GF-D8 (cell line): ENCODE measurements around the gene MLLT1.

Experiments
- DNase-seq: peaks from one replicate; lab custom pipeline; 2025; lab: John Stamatoyannopoulos, UW

MLLT1 gene

DNA sequence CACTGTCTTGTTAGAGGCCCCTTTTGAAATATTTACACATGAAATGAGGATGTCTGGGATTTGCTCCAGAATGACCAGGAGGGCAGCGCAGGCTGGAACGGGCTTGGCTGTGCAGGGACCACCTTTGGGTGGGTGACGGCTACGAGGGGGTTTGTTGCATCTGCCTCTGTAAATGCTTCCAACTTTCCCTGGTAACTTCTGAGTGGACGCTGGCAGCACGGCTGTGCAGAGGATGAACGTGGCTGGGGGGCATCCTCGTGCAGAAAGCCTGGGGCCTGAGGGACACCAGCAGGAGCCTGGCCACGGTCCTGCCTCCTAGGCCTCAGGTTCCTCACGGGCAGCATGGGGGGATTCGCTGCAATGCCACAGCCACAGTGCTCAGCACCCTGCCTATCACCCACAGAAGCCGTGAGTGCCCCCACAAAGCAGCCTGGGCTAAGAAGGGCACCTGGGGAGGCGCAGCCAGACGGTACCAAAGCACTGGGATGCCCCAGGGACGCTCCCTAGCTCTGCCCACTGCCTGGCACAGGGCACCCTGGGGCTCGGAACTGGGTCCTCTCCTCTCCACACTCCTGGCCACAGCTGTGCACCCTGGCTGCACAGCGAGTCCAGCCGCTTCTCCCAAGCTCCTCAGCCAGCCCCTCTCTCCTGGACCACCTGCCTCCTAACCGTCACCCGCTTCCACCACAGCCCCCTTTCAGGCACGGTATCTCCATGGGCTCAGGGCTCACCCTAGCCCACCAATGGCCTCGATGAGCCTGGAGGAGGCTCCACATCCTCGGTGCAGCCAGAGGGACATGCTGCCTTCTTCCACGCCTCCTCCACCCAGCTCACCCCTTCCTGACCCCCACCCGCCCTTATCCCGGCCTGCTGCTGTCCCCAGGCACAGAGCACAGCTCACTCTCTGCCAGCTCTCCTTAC lies 44.5 kb downstream of the MLLT1 start:
- no peak for DNase-seq

DNA sequence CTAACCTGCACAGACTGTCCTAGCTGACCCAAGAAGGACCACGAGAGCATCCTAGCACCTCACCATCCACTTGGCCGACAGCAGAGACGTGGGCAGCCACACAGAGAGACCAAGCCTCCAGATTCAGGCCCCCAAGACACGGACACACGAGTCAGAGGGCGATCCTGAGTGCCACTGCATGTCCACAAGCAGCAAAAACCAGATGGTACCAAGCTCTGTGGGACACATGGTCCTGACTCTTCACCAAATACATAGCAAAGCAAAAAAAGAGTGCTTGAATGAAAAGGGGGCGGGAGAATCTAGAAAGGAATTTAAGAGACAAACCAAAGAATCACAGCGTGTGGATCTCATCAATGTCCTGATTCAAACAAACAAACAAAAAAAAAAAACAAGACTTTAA lies 45.2 kb downstream of the MLLT1 start:
- DNase-seq: no peak

GRCh38 chr19:6233827-6234511 lies 45.8 kb downstream of the MLLT1 start:
- peak; percentile 80 for DNase-seq

GRCh38 chr19:6233056-6233826 lies 46.5 kb downstream of the MLLT1 start:
- DNase-seq: peak; percentile 58

GRCh38 chr19:6232601-6233055 lies 47.1 kb downstream of the MLLT1 start:
- no peak for DNase-seq

DNA sequence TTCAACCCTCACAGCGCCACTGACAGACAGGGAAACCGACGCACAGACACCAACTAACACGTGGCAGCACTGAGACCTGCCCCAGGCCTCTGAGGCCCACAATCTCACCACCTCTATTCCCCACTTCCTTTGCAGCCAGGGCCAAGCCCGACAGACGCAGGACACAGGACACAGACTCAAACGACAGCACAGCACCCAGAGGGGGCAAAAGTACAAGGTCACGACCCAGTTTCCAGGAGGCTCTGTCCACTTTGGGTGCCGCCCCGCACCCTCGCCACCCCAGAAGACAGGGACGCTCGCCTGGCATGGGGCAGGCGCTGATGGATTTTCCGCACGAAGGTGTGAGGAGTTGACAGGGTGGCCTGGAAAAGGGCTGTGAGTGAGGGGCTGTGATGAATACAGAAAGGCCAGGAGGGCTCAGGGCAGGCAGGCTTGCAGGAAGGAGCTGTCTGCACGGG lies 48.8 kb downstream of the MLLT1 start:
- no peak for DNase-seq

- no peak for DNase-seq
These were observed 49.6 kb downstream of the MLLT1 start for GRCh38 chr19:6229951-6230712.

DNA sequence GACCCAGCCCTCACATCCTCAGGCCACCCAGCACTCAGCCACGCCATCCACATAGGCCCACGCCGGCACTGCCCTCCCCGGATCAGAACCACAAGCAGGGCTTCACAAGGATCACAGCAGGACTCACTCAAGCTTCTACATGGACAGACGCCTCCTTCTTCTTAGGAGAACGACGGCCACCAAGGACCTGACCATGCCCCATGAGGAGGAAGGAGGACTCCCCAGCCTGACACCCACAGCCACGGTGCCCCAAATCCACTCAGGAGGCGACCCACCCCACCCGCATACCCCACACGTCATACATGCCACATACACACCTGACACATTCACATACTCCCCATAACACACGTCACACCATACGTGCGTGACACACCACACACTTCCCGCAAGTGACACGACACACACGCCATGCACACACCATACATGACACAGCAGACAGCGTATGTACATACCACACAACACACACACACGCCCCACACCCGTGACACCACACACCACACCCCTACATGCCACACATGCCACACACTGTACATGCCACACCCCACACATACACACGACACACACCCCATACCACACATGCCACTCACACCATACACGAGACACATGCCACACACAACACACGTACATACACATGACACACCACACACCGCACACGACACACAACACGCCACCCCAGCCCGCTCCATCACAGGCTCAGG lies 50.4 kb downstream of the MLLT1 start:
- no peak for DNase-seq

GRCh38 chr19:6228551-6229215 lies 51.1 kb downstream of the MLLT1 start:
- DNase-seq: no peak

- no peak for DNase-seq
These were observed 51.8 kb downstream of the MLLT1 start for GRCh38 chr19:6227936-6228325.

- DNase-seq: no peak
These were observed 52.4 kb downstream of the MLLT1 start for GRCh38 chr19:6227156-6227935.

GRCh38 chr19:6226444-6227155 lies 53.2 kb downstream of the MLLT1 start:
- DNase-seq: no peak

GRCh38 chr19:6226012-6226411 lies 53.8 kb downstream of the MLLT1 start:
- DNase-seq: no peak

- no peak for DNase-seq
These were observed 54.4 kb downstream of the MLLT1 start for GRCh38 chr19:6225232-6225865.

- no peak for DNase-seq
These were observed 55.5 kb downstream of the MLLT1 start for GRCh38 chr19:6224308-6224675.

DNA sequence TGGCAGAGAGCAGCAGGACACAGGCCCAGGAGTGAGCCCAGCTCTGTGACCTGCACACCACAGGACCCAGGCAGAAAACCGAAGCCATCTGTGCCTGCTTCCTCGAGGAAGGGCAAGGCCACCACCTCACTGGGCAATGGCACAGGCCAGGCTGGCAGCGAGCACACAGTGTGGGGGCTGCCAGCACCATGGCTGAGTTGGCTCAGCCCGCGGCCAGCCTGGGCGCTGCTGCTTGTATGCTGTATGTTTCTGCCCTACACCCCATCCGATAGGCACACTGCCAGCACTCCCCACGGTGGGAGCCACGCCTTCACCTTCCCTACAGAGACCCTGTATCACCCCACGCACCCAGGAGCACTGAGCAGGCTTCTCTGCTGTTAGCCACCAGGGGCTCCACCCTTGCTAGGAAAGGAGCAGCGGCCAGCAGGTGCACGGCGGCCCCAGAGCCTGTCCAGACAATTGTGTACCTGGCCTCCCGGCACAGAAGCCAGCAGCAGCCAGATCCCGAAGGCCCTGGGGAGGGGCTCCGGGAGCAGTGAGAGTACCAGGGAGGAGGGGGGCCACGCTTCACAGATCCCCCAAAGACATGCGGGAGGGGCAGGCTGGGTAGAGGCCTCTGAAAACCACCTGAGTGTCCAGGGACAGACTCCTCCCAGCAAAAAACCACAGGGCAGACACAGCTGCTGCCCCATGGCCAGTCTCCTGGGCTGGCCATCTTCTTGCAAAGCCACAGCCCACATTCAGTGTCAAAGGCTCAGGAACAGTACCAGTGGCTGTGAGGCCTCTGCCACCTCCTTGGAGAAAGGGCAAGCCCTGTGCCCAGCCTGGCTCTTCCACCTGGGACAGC lies 56.1 kb downstream of the MLLT1 start:
- DNase-seq: no peak

DNA sequence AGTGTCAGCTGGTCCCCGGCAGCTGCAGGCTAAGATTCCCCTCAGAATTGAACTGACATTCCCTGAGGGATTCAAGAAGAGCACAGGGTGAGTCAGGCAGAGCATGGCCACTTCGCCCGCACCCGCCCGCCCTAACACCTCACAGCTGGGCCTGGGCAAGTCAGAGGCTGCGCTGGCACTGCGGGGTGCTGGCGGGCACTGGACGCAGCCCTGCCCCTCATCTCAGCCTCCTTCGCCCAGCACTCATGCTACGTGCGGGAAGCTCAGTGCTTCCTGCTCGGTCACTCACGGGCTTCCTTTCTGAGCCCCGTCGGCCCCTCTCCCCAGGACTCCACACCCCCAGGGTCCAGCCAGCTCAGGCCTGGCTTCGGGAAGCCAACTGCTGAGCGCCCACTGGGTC lies 56.9 kb downstream of the MLLT1 start:
- no peak for DNase-seq
